B cell (primary cell): ENCODE results near the gene COL13A1. TPM values are rescaled to one million over a fixed set of nuclear protein-coding genes. Genes with fewer than 3 reads are reported as not detected.

Source experiments
- ATAC-seq: fragments of 200-7000 bp; cut with Tn5 transposase; one replicate; pipeline ENCODE4 v1.10.0; 2021; ENCODE audit warnings: low read depth, mild to moderate bottlenecking, moderate number of reproducible peaks, moderate library complexity
- CTCF ChIA-PET: fragments of 350-600 bp; sonication (Branson Sonifier 250); formaldehyde crosslinking; loops from one replicate; lab custom pipeline; 2021; ENCODE audit warnings: antibody characterized with exemption, inconsistent platforms; lab: Charles Lee
- POLR2A ChIA-PET: fragments of 350-600 bp; sonication (Branson Sonifier 250); formaldehyde crosslinking; loops from one replicate; lab custom pipeline; 2021; ENCODE audit warnings: antibody characterized with exemption; lab: Charles Lee
- DNase-seq: peaks from one replicate; pipeline ENCODE4 v3.0.0; 2013
- H2AFZ ChIP-seq: 2 replicates; pipeline ENCODE4 v1.6.1; 2012; ENCODE audit warnings: mild to moderate bottlenecking, low read depth, low read length; ENCODE audit not compliant: insufficient read depth, poor library complexity, severe bottlenecking
- H3K27ac ChIP-seq, 2 donors: 1 replicate in 1 of 2; 2 replicates in 1 of 2; pipeline ENCODE4 v1.5.1; 2012 to 2013; ENCODE audit warnings: low read length in 2 of 2, mild to moderate bottlenecking in 2 of 2, moderate library complexity in 1 of 2
- H3K27me3 ChIP-seq, 4 experiments: fragments of 200-600 bp in 1 of 4; sonication (generic) in 1 of 4; replicated peaks in 1 of 4; 1 replicate in 2 of 4; 2 replicates in 2 of 4; pipeline versions ENCODE4 v1.6.1 to v1.7.0; 2013 to 2016; ENCODE audit warnings: low read length in 3 of 4, mild to moderate bottlenecking in 2 of 4, mixed read lengths in 1 of 4, moderate library complexity in 1 of 4; ENCODE audit not compliant: insufficient read depth in 4 of 4, control insufficient read depth in 3 of 4; ENCODE audit errors: control extremely low read depth in 1 of 4
- H3K36me3 ChIP-seq, 2 experiments: replicated peaks in 1 of 2; 1 replicate in 1 of 2; 2 replicates in 1 of 2; pipeline versions ENCODE4 v1.6.1 to v1.7.1; 2013; ENCODE audit warnings: low read length in 1 of 2; ENCODE audit not compliant: insufficient read depth in 2 of 2, control insufficient read depth in 1 of 2; ENCODE audit errors: control extremely low read depth in 1 of 2, extremely low read depth in 1 of 2
- H3K4me1 ChIP-seq, 2 donors: fragments of 200-600 bp in 1 of 2; sonication (generic) in 1 of 2; 1 replicate in 1 of 2; 2 replicates in 1 of 2; pipeline versions ENCODE4 v1.5.1 to v1.6.1; 2013 to 2017; ENCODE audit warnings: low read length in 2 of 2; ENCODE audit not compliant: control insufficient read depth in 2 of 2, insufficient read depth in 2 of 2
- H3K4me2 ChIP-seq: replicated peaks from 2 replicates; pipeline ENCODE3; 2012; ENCODE audit warnings: mild to moderate bottlenecking, low read depth, low read length; ENCODE audit not compliant: poor library complexity, severe bottlenecking
- H3K4me3 ChIP-seq, 5 experiments: fragments of 200-600 bp in 1 of 5; sonication (generic) in 1 of 5; 1 replicate in 3 of 5; 2 replicates in 2 of 5; pipeline versions ENCODE4 v1.5.1 to v1.7.0; 2011 to 2016; ENCODE audit warnings: low read length in 4 of 5, mild to moderate bottlenecking in 4 of 5, low read depth in 2 of 5, control low read depth in 1 of 5, moderate library complexity in 1 of 5; ENCODE audit not compliant: insufficient read depth in 1 of 5; ENCODE audit errors: control extremely low read depth in 1 of 5, extremely low read depth in 1 of 5
- H3K79me2 ChIP-seq: fragments of 200-600 bp; sonication (generic); one replicate; pipeline ENCODE4 v1.6.0; 2016; ENCODE audit warnings: low read length; ENCODE audit not compliant: control insufficient read depth, insufficient read depth
- H3K9ac ChIP-seq: fragments of 200-600 bp; sonication (generic); 2 replicates; pipeline ENCODE4 v1.6.1; 2017; ENCODE audit warnings: mild to moderate bottlenecking, low read length, moderate library complexity
- H3K9me3 ChIP-seq, 3 donors: one replicate each; pipeline versions ENCODE4 v1.6.1 to v1.7.1; 2013; ENCODE audit warnings: low read length in 2 of 3; ENCODE audit not compliant: control insufficient read depth in 2 of 3, insufficient read depth in 1 of 3; ENCODE audit errors: control extremely low read depth in 1 of 3
- H4K20me1 ChIP-seq: 2 replicates; pipeline ENCODE4 v1.6.0; 2012; ENCODE audit warnings: mild to moderate bottlenecking, low read length; ENCODE audit not compliant: insufficient read depth, control insufficient read depth, poor library complexity, severe bottlenecking
- H3K27ac Mint-ChIP-seq: one replicate; pipeline ENCODE4 v1.8.0; 2021; ENCODE audit warnings: mixed read lengths
- H3K27me3 Mint-ChIP-seq: one replicate; pipeline ENCODE4 v1.8.0; 2021; ENCODE audit warnings: mixed read lengths
- H3K4me1 Mint-ChIP-seq: one replicate; pipeline ENCODE4 v1.8.0; 2021; ENCODE audit warnings: mixed read lengths
- H3K4me3 Mint-ChIP-seq: one replicate; pipeline ENCODE4 v1.8.0; 2021; ENCODE audit warnings: mixed read lengths
- H3K9me3 Mint-ChIP-seq: one replicate; pipeline ENCODE4 v1.8.0; 2022; ENCODE audit warnings: mixed read lengths; ENCODE audit not compliant: insufficient read depth
- CTCF ChIP-seq: fragments of 200-600 bp; IDR thresholded peaks from one replicate; pipeline ENCODE4 v1.8.0; 2022; ENCODE audit warnings: antibody characterized with exemption, mild to moderate bottlenecking
- EZH2 ChIP-seq: IDR thresholded peaks from 2 replicates; pipeline ENCODE4 v1.6.1; 2012; ENCODE audit warnings: borderline replicate concordance, low read depth, mild to moderate bottlenecking, moderate library complexity, low read length; ENCODE audit not compliant: insufficient read depth, poor library complexity, severe bottlenecking
- WGBS: methylation state at CpG from one replicate; pipeline ENCODE4 v1.1.5; 2013; ENCODE audit warnings: missing lambda C conversion rate; ENCODE audit not compliant: insufficient coverage; 5-methylcytosine and 5-hydroxymethylcytosine counted together
- intact Hi-C: fragments of 100-400 bp; cut with micrococcal nuclease; formaldehyde crosslinking; loops from one replicate; pipeline ENCODE4 v1.10.0; 2022
- polyA plus RNA-seq: library from polyadenylated mRNA; depleted of rRNA; stranded (reverse); fragments of >200 nt; gene quantifications from 2 replicates; pipeline ENCODE4 v1.2.3, GENCODE V29; 2012
- total RNA-seq, 2 donors: library from RNA; stranded (reverse); fragments of 120-200 nt in 1 of 2; gene quantifications; 1 replicate in 1 of 2; 2 replicates in 1 of 2; pipeline versions ENCODE4 v1.2.3 to v1.2.4, GENCODE V29; 2013 to 2022

The COL13A1 gene
- total and polyA plus RNA-seq, 2 donors (not counting 1 experiment from before 2014, with no cell fraction given): not detected

GRCh38 chr10:69843923-69844322 is 42.2 kb downstream of the COL13A1 start:
- CTCF ChIA-PET: no interaction called here
- Histone ChIP-seq H3K4me2 (no peak overlapping the region), H2AFZ (no peak overlapping the region), H3K27me3 (peaks cover 0 to 9% (median 0%) of the 10 kb centered on the region in 4 experiments), H4K20me1 (no peaks in the 10 kb centered on the region), H3K4me1 (peaks cover 0 to 6% of the 10 kb centered on the region in 2 donors), H3K27ac (no peak overlapping the region), H3K9me3 (no peaks in the 10 kb centered on the region), H3K36me3 (no peaks in the 10 kb centered on the region), H3K79me2 (no peaks in the 10 kb centered on the region), H3K9ac (no peak overlapping the region), H3K4me3 (no peak overlapping the region)
- H3K4me1 Mint-ChIP-seq: peaks cover 8% of the 10 kb centered on the region
- H3K4me3 Mint-ChIP-seq: no peak overlapping the region
- 95% methylated on average over 6 of the region's 6 CpGs for WGBS
- H3K27me3 Mint-ChIP-seq: peaks cover 31% of the 10 kb centered on the region
- ATAC-seq: no peak
- POLR2A ChIA-PET: no interaction called here
- no peak overlapping the region for H3K27ac Mint-ChIP-seq
- no peak for TF ChIP-seq CTCF
- TF ChIP-seq EZH2: no peak
- intact Hi-C loops: no loop called here
- no peaks in the 10 kb centered on the region for H3K9me3 Mint-ChIP-seq
- no peak for DNase-seq

GRCh38 chr10:69844698-69845097 is 43.0 kb downstream of the COL13A1 start:
- H2AFZ ChIP-seq: no peak overlapping the region
- no peak overlapping the region for H3K4me3 ChIP-seq
- ATAC-seq (no peak), DNase-seq (no peak)
- no peak for TF ChIP-seq CTCF
- TF ChIP-seq EZH2: no peak
- H4K20me1 ChIP-seq: no peaks in the 10 kb centered on the region
- CTCF ChIA-PET: no interaction called here
- intact Hi-C loops: no loop called here
- no peaks in the 10 kb centered on the region for H3K9me3 ChIP-seq
- Mint-ChIP-seq H3K4me1 (peaks cover 8% of the 10 kb centered on the region), H3K4me3 (no peak overlapping the region), H3K9me3 (no peaks in the 10 kb centered on the region), H3K27ac (no peak overlapping the region), H3K27me3 (peaks cover 33% of the 10 kb centered on the region)
- no peak overlapping the region for H3K4me2 ChIP-seq
- H3K36me3 ChIP-seq: no peaks in the 10 kb centered on the region
- peaks cover 0 to 9% (median 0%) of the 10 kb centered on the region in 4 experiments for H3K27me3 ChIP-seq
- WGBS: 83% methylated on average over 2 of the region's 2 CpGs
- no peak overlapping the region for H3K27ac ChIP-seq
- no peaks in the 10 kb centered on the region for H3K79me2 ChIP-seq
- H3K9ac ChIP-seq: no peak overlapping the region
- POLR2A ChIA-PET: no interaction called here
- peaks cover 0 to 6% of the 10 kb centered on the region in 2 donors for H3K4me1 ChIP-seq
